GM21423 (cell line): ENCODE measurements around the gene DISP3.

ENCODE experiments used
- ATAC-seq: cut with Tn5 transposase; IDR thresholded peaks from one replicate; pipeline ENCODE4 v1.9.1; 2021; ENCODE audit warnings: mild to moderate bottlenecking, moderate library complexity; ENCODE audit not compliant: unreplicated experiment

DISP3 gene

GRCh38 chr1:11540773-11541160 is 61.8 kb downstream of the DISP3 start:
- no peak for ATAC-seq

GRCh38 chr1:11541236-11541635 is 62.3 kb downstream of the DISP3 start:
- no peak for ATAC-seq

GRCh38 chr1:11541956-11542355 is 63.0 kb downstream of the DISP3 start:
- no peak for ATAC-seq

GRCh38 chr1:11543392-11543791 is 64.4 kb downstream of the DISP3 start:
- no peak for ATAC-seq

- no peak for ATAC-seq
Observed at GRCh38 chr1:11543796-11544195, 64.8 kb downstream of the DISP3 start.

GRCh38 chr1:11546456-11546855 is 67.5 kb downstream of the DISP3 start:
- no peak for ATAC-seq

- no peak for ATAC-seq
Observed at GRCh38 chr1:11550664-11551283, 71.8 kb downstream of the DISP3 start.

GRCh38 chr1:11558276-11558675 is 79.3 kb downstream of the DISP3 start:
- no peak for ATAC-seq

GRCh38 chr1:11558871-11559590 is 80.1 kb downstream of the DISP3 start:
- no peak for ATAC-seq

- ATAC-seq, result no peak
Observed at GRCh38 chr1:11559591-11559970, 80.6 kb downstream of the DISP3 start.

GRCh38 chr1:11560061-11560460 is 81.1 kb downstream of the DISP3 start:
- no peak for ATAC-seq

GRCh38 chr1:11561740-11562139 is 82.8 kb downstream of the DISP3 start:
- ATAC-seq, result no peak

GRCh38 chr1:11562664-11563063 is 83.7 kb downstream of the DISP3 start:
- no peak for ATAC-seq

- ATAC-seq, result no peak
Observed at GRCh38 chr1:11563560-11564069, 84.7 kb downstream of the DISP3 start.

- ATAC-seq, result no peak
Observed at GRCh38 chr1:11564237-11564636, 85.3 kb downstream of the DISP3 start.

GRCh38 chr1:11566042-11566850 is 87.3 kb downstream of the DISP3 start:
- no peak for ATAC-seq

GRCh38 chr1:11567244-11568065 is 88.5 kb downstream of the DISP3 start:
- no peak for ATAC-seq

- ATAC-seq, result no peak
Observed at GRCh38 chr1:11568687-11569086, 89.7 kb downstream of the DISP3 start.

- ATAC-seq, result no peak
Observed at GRCh38 chr1:11569551-11569950, 90.6 kb downstream of the DISP3 start.

- ATAC-seq, result no peak
Observed at GRCh38 chr1:11569954-11570353, 91.0 kb downstream of the DISP3 start.

GRCh38 chr1:11570821-11571380 is 91.9 kb downstream of the DISP3 start:
- no peak for ATAC-seq
